Measurements from ENCODE around the gene MAF.

The MAF gene

DNA sequence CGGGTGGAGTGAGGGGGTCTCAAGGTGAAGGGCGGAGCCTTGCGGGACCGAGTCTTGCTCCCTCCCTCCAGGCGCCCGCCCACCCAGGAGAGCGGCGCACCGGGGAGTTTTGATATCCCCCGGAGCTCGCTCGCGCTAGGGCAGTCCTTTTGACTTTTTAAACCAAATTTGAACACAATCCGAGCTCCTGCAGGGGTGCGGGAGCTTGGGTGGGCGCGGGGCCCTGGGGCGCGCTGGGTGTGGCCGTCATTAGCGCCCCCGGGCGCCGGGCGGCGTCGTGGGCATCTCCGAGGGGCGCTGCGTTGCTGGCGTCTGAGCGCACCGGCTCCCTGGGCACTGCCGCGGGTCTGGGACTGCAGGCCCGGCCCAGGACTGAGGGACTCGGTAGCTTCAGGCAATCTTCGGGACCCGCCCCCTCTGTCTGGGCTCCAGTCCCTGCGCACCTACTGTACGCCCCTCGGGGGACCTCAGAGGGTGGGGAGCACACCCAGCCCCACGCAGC is 10.9 kb downstream of the MAF start:
- no peak for DNase-seq (ENCODE audit: low read depth, low spot score)

DNA sequence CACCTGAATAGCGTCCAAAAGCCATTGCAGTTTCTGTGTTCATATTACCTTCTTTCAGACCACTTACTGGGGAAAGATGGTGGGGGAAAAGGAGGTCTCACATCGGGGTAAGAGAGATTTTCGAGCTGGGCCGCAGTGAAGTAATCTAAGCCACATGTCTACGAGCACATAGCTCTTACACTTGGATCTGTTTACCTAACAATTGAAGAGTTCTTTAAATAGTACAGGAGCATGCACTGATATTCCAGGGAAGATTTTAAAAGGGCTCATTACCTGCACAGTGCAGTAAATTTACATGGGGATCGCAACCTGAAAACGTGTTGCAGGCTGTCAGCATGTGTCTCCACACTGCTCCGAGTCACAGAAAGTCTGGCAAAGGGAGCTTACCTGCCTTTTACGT is 12.6 kb downstream of the MAF start:
- no peak for DNase-seq (ENCODE audit: low read depth, low spot score)

DNA sequence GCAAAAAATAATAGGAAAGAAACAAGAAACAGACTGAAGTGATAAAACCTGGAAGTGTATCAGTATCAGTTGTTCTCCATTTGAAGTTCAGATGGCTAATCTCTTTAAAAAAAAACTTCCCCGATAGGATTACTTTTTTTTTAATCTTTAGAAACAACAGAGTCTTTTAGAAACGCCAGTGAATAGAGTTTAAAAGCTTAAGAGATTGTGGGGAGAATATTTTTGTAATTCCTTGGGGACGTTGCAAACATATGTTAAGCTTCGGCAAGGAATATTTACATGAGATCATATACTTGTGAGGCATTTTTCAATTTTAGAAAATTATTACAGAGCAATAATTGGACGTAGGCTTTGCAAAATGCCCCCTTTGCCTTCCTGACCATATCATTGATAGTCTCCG is 13.2 kb downstream of the MAF start:
- DNase-seq (ENCODE audit: low read depth, low spot score) = no peak

DNA sequence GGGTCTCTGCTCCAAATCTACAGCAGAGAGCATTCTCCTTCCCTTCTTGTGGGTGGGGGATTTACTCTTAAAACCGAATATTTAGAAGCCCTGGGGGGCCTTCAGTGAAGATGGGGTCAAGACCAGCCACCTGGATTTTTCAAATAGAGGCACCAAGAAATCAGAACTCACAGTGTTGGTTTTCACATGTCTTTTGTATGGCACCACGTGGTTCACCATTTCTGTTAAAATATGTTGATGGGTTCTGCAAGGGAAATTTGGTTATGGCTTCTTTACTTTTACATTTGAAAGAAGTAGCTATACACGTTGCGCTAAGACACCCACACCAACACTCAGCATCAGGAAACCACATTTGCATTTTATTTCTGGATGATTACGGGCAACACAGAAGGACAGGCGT is 17.7 kb downstream of the MAF start:
- no peak for DNase-seq (ENCODE audit: low read depth, low spot score)

DNA sequence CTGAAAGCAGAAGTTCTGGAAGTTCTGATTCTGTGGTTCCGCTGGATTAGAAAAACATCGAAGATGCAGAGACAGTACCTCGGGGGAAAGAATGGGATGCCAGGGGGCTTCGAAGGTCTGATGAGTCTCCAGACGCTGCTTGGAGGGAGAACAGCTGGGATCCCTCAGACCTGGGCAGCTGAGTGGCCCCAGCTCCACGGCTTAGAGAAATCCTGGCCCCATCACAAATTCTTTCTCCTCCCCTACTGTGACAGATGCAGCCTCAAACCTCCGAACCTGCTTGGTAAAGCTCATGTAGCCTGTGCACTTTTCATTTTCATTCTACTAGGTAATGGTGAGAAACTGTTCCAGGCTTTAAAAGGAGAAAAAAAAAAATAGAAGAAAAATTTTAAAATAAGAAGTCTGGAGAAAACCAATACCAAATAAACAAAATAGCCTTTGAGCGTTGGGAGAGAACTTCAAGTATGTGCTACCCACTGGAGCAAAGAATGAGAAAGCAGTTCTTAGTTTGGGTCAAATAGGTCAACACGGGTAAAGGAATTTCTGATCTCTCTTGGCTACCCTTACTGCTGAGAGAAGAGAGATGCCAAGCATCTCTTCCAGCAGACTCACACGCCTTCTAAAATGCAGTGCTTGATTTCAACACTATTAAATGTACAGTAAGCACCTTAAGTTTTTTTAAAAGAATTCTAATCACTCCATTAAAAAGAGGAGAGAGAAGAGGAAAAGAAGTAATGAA is 19.9 kb downstream of the MAF start:
- no peak for DNase-seq (ENCODE audit: low read depth, low spot score)

DNA sequence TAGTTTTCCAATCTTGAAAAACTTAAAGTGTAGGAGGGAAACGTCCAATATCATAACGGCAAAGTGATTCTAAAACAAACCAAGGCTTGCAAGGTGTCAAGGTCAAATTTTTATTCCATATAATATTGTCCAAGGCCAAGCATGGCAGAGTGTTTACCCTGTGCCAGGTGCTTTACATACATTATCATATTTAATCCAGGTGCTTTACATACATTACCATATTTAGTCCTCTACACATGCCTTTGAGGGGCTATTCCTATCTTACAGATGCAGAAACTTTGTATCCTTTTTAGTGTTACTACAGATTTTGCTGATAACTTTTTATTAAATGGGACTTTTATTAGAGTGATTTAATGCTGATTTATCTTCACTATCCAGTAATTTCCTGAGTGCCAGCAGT is 23.9 kb downstream of the MAF start:
- DNase-seq (ENCODE audit: low read depth, low spot score) = no peak

DNA sequence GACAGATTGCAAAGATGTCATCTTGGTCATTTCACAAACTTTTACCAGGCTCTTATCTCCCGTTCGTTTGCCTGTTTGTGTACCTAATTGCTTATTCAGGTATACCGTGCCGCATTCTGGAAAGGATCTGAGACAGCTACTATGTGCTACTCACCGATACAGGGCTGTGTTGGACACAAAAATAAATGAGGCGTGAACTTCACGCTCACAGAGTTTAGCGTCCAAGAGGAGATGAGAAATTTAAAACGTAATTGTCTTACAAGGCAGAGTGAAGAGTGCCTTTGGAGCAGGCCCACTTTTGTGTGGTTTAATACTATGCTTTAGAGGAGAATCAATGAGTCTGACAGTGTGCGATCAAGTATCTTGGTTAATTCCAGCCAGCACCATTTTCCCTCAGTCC is 26.7 kb downstream of the MAF start:
- no peak for DNase-seq (ENCODE audit: low read depth, low spot score)

DNA sequence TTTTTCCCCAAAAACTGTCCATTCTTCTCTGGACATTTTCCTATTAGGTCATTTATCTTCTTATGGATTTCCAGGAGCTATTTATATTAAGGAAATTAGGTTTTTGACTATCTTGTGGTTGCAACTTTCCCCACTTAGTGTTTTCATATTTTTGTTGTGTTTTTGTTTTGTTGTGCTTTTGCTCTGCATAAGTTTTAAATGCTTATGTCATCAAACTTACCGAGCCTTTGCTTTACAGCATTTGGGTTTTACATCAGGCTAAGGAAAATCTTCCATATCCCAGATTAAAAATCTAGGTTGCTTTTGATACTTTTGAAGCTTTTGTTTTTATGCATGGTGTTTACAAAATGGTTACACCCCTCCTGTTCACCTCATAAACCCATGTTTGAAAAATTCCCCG is 27.5 kb downstream of the MAF start:
- no peak for DNase-seq (ENCODE audit: low read depth, low spot score)

DNA sequence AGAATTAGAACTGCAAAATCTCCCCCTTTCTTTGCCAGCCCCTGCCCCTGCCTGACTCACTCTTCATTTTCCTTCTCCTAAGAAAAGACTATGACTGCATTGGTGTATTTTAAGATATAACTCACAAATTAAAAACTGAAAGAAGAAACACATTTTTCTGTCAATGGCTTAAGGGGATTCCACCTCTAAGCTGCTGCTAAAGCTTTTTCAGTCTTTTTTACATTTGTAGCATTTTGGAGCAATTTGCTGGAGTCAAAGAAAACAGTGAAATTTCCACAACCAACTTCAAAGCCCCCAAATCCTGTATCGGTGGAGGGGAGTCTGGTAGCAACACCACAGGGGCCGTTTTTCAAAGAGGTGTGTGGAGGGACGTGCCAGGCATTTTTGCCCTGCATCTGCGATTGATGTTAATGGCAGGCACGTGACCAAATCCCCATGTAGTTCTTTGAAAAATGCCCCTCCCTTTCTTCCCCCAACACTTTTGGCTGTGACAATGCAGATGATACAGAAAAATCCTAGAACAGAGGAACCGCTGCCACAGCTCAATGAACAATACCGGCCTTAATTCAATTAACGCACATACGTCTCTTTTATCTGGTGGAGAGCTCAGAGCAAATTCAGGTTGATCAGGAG is 28.5 kb downstream of the MAF start:
- no peak for DNase-seq (ENCODE audit: low read depth, low spot score)

DNA sequence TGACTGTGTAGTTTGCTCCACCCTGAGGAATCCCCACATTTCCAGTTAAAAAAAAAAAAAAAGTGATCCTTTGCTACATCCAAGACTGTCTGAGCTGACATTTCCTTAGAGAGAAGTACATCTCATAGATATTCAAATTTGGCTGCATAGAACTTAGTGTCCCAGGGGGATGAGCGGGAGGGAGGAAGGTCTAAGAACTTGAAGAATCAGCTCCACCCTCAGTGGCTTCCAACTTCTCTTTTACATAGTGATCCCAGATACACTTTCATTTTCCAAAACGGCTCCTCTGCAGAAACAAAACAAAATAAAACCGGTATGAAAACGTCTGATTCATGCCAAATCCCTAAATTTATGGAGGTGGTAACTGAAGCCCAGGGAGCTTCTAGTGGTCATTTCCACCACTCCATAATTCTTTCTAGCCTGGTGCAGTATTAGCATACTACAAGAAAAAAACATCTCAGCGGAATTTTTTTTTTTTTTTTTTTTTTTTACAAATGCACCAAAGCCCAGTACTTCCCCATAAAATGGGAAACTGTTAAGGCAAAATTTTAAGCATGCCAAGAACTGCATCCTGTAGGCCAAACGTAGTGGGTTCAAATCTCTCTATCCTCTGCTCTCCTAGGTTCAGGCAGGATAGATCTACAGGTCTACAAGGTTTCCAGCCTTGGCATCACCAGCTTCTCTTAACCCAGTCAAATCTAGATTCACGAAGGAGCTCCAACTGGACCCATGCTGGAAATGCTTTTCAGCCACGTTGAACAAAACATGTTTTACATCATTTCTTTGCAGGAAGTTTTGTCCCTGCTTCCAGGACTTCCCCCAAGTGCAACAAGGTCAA is 29.3 kb downstream of the MAF start:
- no peak for DNase-seq (ENCODE audit: low read depth, low spot score)

DNA sequence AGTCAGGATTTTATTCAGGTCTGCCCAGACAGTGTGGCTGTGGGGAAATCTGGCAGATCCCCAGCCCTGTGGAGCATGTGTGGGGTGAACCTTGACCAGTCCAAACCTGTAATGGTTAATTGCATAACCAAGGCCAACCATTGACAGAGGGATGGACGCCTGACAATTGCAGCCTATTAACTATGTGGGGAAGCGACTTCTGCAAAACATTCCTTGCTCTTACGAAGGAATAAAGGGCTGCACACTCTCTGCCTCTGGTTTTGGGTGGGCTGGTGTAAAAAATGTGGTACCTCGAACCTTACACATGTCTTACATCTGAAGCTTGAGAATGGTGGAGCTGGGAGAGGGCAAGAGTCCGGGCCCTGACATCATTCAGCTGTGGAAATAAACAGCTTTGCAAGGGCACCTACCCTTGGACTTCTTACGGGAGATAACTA is 35.8 kb downstream of the MAF start:
- DNase-seq (ENCODE audit: low read depth, low spot score) = no peak

DNA sequence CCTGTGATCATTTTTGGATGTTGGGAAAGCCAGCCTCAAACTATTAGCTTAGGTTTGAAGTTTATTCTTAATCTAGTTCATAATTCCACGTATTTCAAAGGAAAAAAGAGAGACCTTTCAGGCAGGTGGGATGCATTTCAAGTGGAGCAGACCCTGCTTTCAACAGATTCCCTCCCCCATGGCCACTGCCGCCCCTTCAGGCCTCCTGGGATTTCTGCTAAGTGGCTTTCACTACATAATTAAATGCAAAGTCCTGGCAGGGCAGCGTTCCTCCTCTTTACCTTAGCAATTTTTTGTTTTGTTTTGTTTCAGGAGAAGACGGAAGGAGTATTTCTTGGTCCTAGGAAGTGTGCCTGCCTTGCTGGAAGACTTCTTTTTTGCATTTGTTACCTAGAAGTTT is 36.6 kb downstream of the MAF start:
- no peak for DNase-seq (ENCODE audit: low read depth, low spot score)

DNA sequence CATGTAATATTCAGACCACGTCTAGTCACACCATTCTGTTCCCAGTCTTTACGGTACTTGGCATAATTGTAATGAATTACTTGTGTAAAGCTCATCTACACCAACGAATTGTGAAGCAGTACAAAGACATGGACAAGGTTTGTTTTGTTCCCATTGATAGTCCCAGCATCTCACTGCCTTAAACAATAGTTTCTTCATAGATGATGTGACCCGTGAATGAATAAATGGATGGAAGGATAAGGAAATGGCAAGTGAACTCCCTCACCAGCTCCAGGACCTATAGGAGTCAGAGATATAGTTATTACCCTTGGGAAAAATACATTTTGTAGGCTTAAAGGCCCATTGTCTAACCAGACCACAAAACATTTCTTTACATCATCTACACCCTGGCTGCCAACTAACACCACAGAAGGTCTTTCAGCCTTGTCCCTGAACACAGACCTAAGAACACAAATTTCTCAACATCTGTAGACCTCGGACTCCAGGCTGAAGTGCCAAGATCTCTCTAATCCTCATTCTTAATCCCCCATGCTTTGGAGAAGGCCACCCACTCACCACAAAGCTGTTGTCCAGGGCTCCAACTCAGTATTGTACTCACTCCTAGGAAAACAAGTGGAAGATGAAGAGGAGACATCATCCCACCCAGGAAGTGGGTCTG is 38.2 kb downstream of the MAF start:
- no peak for DNase-seq (ENCODE audit: low read depth, low spot score)

DNA sequence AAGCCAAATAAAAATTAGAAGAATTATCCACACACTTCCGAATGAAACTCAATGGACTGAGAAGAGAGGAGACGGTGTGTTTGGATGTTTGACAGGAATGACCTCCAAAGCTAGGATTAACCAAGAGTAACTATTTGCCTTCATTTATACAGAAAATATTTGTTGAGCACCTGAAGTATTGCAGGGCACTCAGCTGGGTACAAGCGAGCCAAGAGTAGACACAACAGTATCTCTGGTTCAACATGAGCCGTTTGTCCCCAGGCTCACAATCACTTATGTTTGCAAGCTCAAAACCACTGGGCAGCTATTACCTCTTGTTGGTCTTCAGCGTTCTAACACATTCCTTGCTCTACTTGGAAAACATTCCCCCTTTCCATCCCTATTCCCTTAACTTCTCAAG is 38.8 kb downstream of the MAF start:
- no peak for DNase-seq (ENCODE audit: low read depth, low spot score)

DNA sequence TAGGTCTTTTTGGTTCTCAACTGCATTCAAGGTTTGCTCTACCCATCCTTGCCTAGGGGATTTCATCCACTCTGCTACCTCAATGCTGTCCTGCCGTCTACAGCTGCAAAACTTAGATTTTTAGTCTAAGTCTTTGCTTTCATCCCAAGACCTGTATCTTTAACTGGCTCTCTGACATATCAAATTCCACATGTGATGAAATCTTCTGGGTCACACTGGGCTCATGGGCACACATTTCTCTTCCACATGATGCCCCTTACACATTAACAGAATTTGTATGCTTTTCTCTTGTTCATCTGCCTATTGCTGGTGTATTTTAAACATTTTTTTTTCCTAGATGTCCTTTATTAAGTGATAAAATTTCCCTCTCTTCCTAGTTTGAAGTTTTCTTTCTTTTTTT is 39.6 kb downstream of the MAF start:
- no peak for DNase-seq (ENCODE audit: low read depth, low spot score)

DNA sequence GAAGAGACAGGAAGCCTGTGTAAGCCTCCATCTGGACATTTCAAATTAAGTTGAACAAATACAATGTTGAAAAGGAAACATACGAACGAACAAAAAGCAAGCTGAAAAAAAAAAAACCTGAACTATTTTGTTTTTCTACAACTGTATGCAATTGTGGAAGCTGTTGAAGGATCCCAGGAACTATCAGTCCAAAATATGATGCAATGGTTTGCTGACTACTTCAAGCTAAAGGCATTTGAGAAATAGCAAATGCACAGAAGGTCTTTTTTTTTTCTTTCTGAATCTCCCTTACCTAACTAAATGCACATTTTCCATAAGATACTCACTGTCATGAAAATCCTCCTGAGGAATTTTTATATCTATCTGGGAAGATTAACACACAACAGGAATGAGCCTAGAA is 40.2 kb downstream of the MAF start:
- no peak for DNase-seq (ENCODE audit: low read depth, low spot score)

DNA sequence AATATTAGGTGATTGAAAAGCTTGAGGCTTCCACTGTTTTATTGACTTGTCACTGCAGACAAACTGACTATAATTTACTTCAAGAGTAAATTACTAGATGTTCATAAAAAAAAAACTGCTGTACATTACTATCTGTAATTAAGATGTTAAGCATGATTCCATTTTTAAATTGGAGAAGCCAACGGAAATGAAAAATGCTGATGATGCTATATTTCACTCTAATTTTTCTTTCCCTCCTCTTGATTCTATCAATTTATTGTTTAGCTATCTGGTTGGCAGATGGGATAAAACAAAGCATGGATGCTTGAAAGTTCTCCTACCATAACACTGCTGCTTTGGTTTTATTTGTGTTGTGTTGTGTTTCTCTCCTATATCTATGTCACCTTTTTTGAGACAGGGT is 41.0 kb downstream of the MAF start:
- no peak for DNase-seq (ENCODE audit: low read depth, low spot score)

DNA sequence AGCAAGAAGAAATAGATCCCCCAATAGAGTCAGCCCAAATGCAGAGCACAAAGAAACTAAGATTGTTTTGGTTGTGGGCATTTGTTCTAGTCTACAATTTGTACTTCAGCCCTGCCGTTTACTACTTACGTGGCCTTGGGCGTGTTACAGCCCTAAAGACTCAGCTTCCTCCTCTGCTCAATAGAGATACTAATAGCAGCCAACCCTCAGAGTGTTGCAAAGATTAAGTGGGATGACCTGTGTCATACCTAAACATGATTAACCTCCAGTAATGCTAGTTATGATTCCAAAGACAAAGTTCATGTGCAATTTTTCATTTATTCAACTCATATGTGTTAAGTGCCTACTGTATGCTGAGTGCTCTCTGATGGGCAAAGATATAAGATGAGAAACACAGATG is 43.1 kb downstream of the MAF start:
- DNase-seq (ENCODE audit: low read depth, low spot score) = no peak

DNA sequence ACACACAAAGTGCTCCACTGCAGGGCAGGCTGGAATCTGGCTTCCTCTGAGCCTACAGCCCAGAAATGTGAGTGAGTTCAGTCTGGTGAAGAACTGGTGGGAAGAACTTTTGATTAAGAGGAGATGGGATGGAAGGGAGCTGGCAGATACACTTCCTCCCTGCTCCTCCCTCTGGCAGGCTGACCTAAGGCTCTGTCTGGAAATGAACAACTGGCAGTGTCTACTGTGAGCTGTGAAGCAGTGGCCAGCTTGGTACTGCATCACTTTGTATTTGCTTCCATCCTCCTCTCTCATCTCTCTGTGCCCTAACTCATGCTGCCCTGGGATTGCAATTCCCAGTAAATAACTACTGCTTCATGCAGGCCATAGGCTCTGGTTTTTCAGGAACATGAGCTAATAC is 45.6 kb downstream of the MAF start:
- DNase-seq (ENCODE audit: low read depth, low spot score) = no peak

DNA sequence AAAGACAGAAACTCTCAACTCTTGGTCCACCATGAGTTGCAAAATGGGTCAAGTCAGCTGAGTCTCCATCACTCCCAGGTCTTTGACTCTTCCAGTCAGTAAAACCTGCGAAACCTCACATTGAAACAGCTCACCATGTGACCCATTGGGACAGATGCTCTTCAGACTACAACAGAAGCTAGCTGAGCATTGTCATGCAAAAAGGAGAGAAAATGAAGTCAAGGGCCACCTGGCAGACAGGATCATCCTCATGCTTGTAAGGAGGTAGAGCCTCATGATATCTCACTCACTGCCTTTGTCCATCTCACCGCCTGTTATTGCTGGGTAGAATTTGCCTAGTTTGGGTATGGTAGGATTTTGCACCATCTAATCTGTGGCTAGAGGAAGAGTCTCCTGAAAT is 50.2 kb downstream of the MAF start:
- no peak for DNase-seq (ENCODE audit: low read depth, low spot score)

DNA sequence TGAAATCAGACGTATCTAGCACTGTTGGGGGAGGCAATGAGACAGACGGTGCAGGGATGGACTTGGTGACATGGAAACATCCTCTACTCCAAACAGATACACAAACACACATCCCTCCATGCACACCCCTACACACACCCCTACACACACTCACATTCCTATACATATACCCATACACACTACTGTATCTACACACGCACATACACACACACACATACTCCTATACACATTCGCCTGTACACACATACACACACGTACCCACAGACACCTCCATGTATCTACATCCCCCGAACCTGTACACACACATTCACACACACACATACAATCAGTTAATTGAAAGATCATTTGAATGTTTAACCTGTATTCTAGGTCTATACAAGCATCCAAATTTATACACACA is 53.5 kb downstream of the MAF start:
- DNase-seq (ENCODE audit: low read depth, low spot score) = no peak
